CD4-positive, alpha-beta T cell (primary cell): Measurements from ENCODE around the gene AKNA. TPM values are rescaled to one million over a fixed set of nuclear protein-coding genes. Genes with fewer than 3 reads are reported as not detected.
A peak's percentile ranks its signal among the peaks of the same experiment; 100 is the strongest.

Experiments
- ATAC-seq: fragments of 200-7000 bp; cut with Tn5 transposase; one replicate; pipeline ENCODE4 v1.10.0; 2022; ENCODE audit warnings: mild to moderate bottlenecking; ENCODE audit not compliant: poor library complexity
- CTCF ChIA-PET: fragments of 350-600 bp; sonication (Branson Sonifier 250); formaldehyde crosslinking; loops from one replicate; lab custom pipeline; 2021; ENCODE audit warnings: antibody characterized with exemption, inconsistent platforms; lab: Charles Lee
- POLR2A ChIA-PET: fragments of 350-600 bp; sonication (Branson Sonifier 250); formaldehyde crosslinking; loops from one replicate; lab custom pipeline; 2021; ENCODE audit warnings: antibody characterized with exemption, inconsistent platforms; lab: Charles Lee
- DNase-seq, 14 experiments: peaks; one replicate each; pipeline ENCODE4 v3.0.0-alpha.2; 2013 to 2020; ENCODE audit warnings: mixed read lengths in 2 of 14
- H3K27ac ChIP-seq, 2 donors: one replicate each; pipeline versions ENCODE4 v1.5.1 to v1.7.0; 2013; ENCODE audit warnings: low read length in 2 of 2, low read depth in 1 of 2, mild to moderate bottlenecking in 1 of 2
- H3K27me3 ChIP-seq, 2 experiments: 1 replicate in 1 of 2; 2 replicates in 1 of 2; pipeline versions ENCODE4 v1.6.1 to v1.7.0; 2013; ENCODE audit warnings: low read length in 2 of 2, control low read depth in 1 of 2, mild to moderate bottlenecking in 1 of 2, moderate library complexity in 1 of 2; ENCODE audit not compliant: insufficient read depth in 2 of 2, control insufficient read depth in 1 of 2
- H3K36me3 ChIP-seq: one replicate; pipeline ENCODE4 v1.6.1; 2013; ENCODE audit warnings: low read length, control low read depth; ENCODE audit not compliant: insufficient read depth
- H3K4me1 ChIP-seq: one replicate; pipeline ENCODE4 v1.6.1; 2013; ENCODE audit warnings: low read length, control low read depth; ENCODE audit not compliant: insufficient read depth
- H3K4me3 ChIP-seq: one replicate; pipeline ENCODE4 v1.5.1; 2013; ENCODE audit warnings: mild to moderate bottlenecking, low read length, moderate library complexity
- H3K9me3 ChIP-seq, 2 experiments: 1 replicate in 1 of 2; 2 replicates in 1 of 2; pipeline versions ENCODE4 v1.6.1 to v1.7.0; 2013; ENCODE audit warnings: low read length in 2 of 2, mild to moderate bottlenecking in 2 of 2, control low read depth in 1 of 2, moderate library complexity in 1 of 2; ENCODE audit not compliant: control insufficient read depth in 1 of 2, insufficient read depth in 1 of 2
- H3K27ac Mint-ChIP-seq: one replicate; pipeline ENCODE4 v1.8.0; 2020; ENCODE audit warnings: mixed read lengths
- H3K27me3 Mint-ChIP-seq: one replicate; pipeline ENCODE4 v1.8.0; 2021; ENCODE audit warnings: mixed read lengths
- H3K36me3 Mint-ChIP-seq: one replicate; pipeline ENCODE4 v1.8.0; 2021; ENCODE audit warnings: low read depth, mixed read lengths
- H3K4me1 Mint-ChIP-seq: one replicate; pipeline ENCODE4 v1.8.0; 2021; ENCODE audit warnings: low read depth, mixed read lengths
- H3K4me3 Mint-ChIP-seq: one replicate; pipeline ENCODE4 v1.8.0; 2020; ENCODE audit warnings: mild to moderate bottlenecking, mixed read lengths
- H3K9me3 Mint-ChIP-seq: one replicate; pipeline ENCODE4 v1.8.0; 2020; ENCODE audit warnings: mixed read lengths
- intact Hi-C, 2 experiments: fragments of 100-400 bp; cut with DNase I in 1 of 2; cut with micrococcal nuclease in 1 of 2; formaldehyde crosslinking; loops; one replicate each; pipeline versions ENCODE4 v1.15.1 to v1.9.0; 2023 to 2025; cut with DNase I, micrococcal nuclease
- total RNA-seq, 174 experiments: library from RNA in 2 of 174; stranded (reverse) in 2 of 174; gene quantifications; one replicate each; pipeline ENCODE4 v1.2.3 and lab custom pipeline; 2021 to 2026
- TF ChIP-seq, protein P1 (sequence below): fragments of 200-600 bp; IDR thresholded peaks from one replicate; pipeline ENCODE4 v1.8.0; 2022; ENCODE audit warnings: antibody characterized with exemption, mild to moderate bottlenecking

Gene AKNA
- total RNA-seq, 2 experiments from 2014 or later: 247 to 258 TPM

DNA sequence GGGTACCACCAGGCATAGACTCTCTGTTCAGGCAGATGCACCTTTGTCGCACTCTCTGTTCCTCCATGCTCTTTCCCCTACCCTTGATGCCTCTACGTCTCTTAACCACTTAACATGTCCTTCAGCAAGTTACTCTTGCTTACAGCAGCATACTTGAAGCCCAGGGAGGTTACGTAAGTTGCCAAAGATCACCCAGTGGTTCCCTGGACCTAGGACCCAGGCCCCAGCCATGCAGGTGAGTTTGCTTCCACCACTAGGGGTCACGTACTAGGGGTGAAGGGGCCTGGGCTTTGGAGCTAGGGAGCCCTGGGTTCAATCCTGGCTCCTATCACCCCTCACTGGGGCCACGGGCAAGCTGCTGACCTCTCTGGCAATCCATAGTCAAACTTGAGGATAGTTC lies 8.9 kb downstream of the AKNA start:
- CTCF ChIA-PET: no interaction called here
- POLR2A ChIA-PET: interaction anchor here (0.8 to 0.9 kb wide), 2 partner anchors 19 to 214 kb away, joined by 3 to 4 read pairs; no protein-coding TSS in a partner anchor
- TF ChIP-seq, protein P1, sequence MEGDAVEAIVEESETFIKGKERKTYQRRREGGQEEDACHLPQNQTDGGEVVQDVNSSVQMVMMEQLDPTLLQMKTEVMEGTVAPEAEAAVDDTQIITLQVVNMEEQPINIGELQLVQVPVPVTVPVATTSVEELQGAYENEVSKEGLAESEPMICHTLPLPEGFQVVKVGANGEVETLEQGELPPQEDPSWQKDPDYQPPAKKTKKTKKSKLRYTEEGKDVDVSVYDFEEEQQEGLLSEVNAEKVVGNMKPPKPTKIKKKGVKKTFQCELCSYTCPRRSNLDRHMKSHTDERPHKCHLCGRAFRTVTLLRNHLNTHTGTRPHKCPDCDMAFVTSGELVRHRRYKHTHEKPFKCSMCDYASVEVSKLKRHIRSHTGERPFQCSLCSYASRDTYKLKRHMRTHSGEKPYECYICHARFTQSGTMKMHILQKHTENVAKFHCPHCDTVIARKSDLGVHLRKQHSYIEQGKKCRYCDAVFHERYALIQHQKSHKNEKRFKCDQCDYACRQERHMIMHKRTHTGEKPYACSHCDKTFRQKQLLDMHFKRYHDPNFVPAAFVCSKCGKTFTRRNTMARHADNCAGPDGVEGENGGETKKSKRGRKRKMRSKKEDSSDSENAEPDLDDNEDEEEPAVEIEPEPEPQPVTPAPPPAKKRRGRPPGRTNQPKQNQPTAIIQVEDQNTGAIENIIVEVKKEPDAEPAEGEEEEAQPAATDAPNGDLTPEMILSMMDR: no peak
- no peaks in the 10 kb centered on the region for H3K9me3 Mint-ChIP-seq
- H3K4me3 Mint-ChIP-seq: peak overlapping the region; percentile 67
- no peak for DNase-seq
- H3K4me3 ChIP-seq: no peak overlapping the region
- H3K9me3 ChIP-seq: no peaks in the 10 kb centered on the region
- ATAC-seq: no peak
- no peaks in the 10 kb centered on the region for H3K27me3 Mint-ChIP-seq
- H3K36me3 Mint-ChIP-seq: peaks cover 94% of the 10 kb centered on the region
- peaks cover 99% of the 10 kb centered on the region for H3K4me1 ChIP-seq
- no peaks in the 10 kb centered on the region for H3K27me3 ChIP-seq
- H3K27ac ChIP-seq: peak overlapping the region; percentile 64 to 69
- H3K4me1 Mint-ChIP-seq: peaks cover 87% of the 10 kb centered on the region
- H3K27ac Mint-ChIP-seq: peak overlapping the region; percentile 87
- intact Hi-C loops: no loop called here
- H3K36me3 ChIP-seq: peaks cover 93% of the 10 kb centered on the region

DNA sequence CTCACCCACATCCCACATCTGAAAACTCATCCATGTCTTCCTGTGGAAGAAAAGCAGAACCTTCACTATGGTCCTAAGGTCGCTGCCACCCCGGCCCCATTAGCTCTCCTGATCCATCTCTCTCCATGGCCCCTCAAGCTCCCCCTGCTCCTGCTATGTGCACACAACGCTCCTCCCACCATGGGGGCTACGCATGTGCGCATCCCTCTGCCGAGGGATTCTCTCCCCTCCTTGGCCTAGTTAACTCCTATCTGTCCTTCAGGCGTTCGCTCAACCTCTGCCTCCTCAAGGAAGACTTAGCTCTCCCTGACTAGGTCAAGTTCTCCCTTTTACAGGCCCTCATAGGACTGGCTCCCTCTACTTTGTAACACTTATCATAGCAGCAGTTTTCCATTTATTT lies 9.8 kb downstream of the AKNA start:
- Histone ChIP-seq H3K4me1 (peaks cover 99% of the 10 kb centered on the region), H3K4me3 (no peak overlapping the region), H3K9me3 (no peaks in the 10 kb centered on the region), H3K36me3 (peaks cover 93% of the 10 kb centered on the region), H3K27me3 (no peaks in the 10 kb centered on the region), H3K27ac (peak overlapping the region; percentile 64 to 69)
- TF ChIP-seq, protein P1: no peak
- no peaks in the 10 kb centered on the region for H3K9me3 Mint-ChIP-seq
- CTCF ChIA-PET: interaction anchor here (1.3 kb wide), 1 partner anchor 109 kb away, joined by 3 read pairs; no protein-coding TSS in a partner anchor
- intact Hi-C loops: no loop called here
- peak overlapping the region; percentile 67 for H3K4me3 Mint-ChIP-seq
- ATAC-seq (no peak), DNase-seq (peak in 1 of 14 experiments; percentile 3)
- peaks cover 86% of the 10 kb centered on the region for H3K4me1 Mint-ChIP-seq
- H3K27me3 Mint-ChIP-seq: no peaks in the 10 kb centered on the region
- peaks cover 92% of the 10 kb centered on the region for H3K36me3 Mint-ChIP-seq
- H3K27ac Mint-ChIP-seq: peak overlapping the region; percentile 87
- POLR2A ChIA-PET: interaction anchor here (2.1 to 2.5 kb wide), 2 partner anchors 9 to 11 kb away, joined by 11 to 29 read pairs; partner anchors contain the start of gene AKNA

DNA sequence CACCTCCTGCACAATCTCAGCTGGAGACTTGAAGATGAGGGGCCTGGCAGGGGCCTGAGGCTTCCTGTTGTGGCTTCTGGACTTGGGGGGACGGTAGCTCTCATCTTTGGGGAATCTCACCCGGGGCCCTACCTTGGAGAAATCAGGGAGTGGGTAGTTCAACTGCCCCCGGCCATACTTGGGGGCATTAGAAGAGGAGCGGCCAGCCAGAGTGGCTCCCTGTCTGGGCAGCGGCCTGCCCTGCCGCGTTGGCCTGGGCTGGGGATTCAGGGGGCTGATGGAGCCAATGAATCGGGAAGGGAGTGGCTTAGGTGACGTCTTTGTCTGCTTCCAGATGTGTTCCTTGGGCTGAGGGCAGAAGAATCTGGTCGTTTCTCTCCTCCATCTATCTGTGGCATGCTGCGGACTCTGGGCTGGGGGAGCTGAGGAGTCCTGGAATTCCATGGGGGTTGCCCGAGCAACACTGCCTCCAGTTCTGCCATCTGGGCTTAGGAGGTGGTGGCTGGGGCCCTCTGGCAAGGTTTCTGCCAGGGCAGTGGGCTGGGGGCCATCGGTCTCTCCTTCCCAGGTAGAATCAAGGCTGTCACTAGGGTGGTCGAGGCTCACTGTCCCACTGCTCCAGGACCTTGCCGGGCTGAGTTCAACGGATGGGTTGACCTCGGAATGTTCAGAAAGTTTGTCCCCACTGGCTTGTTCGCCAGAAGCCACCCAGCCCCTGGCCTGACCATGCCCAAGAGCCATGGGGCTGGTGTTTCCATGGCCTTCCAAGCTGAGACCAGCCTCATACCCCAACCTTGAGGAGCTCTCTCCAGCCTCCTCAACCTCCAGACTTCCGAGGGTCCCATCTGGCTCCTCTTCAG lies 11.0 kb downstream of the AKNA start:
- Histone ChIP-seq H3K27ac (peak overlapping the region; percentile 64 to 69), H3K27me3 (no peaks in the 10 kb centered on the region), H3K4me1 (peaks cover 99% of the 10 kb centered on the region), H3K36me3 (peaks cover 86% of the 10 kb centered on the region), H3K4me3 (no peak overlapping the region), H3K9me3 (no peaks in the 10 kb centered on the region)
- Mint-ChIP-seq H3K36me3 (peaks cover 91% of the 10 kb centered on the region), H3K27ac (peak overlapping the region; percentile 87), H3K27me3 (no peaks in the 10 kb centered on the region), H3K4me3 (no peak overlapping the region), H3K9me3 (no peaks in the 10 kb centered on the region), H3K4me1 (peaks cover 87% of the 10 kb centered on the region)
- ChIA-PET POLR2A (interaction anchor here (2.1 to 2.5 kb wide), 2 partner anchors 10 kb away, joined by 11 to 29 read pairs; partner anchors contain the start of gene AKNA), CTCF (interaction anchor here (1.3 kb wide), 1 partner anchor 110 kb away, joined by 3 read pairs; no protein-coding TSS in a partner anchor)
- no peak for ATAC-seq
- TF ChIP-seq, protein P1: no peak
- intact Hi-C loops: no loop called here
- peak in 1 of 14 experiments; percentile 0 for DNase-seq
